H4 (cell line): ENCODE results near the gene SEMA5A. TPM values are rescaled to one million over a fixed set of nuclear protein-coding genes. Genes with fewer than 3 reads are reported as not detected.
A peak's percentile ranks its signal among the peaks of the same experiment; 100 is the strongest.

Experiments used
- DNase-seq: peaks from one replicate; pipeline ENCODE4 v3.0.0-alpha.2; 2015; ENCODE audit warnings: low spot score
- total RNA-seq: library from RNA; depleted of rRNA; stranded (reverse); fragments of >200 nt; shearing (Covaris generic); gene quantifications from 2 replicates; pipeline ENCODE4 v1.2.3, GENCODE V29; 2014

The SEMA5A gene
- total RNA-seq, 1 experiment from 2014 or later, result 20.4 TPM

GRCh38 chr5:9474219-9475002, 71.5 kb downstream of the SEMA5A start:
- no peak for DNase-seq

- DNase-seq, result no peak
Observed at GRCh38 chr5:9473624-9474023, 72.3 kb downstream of the SEMA5A start.

- no peak for DNase-seq
Observed at GRCh38 chr5:9470410-9470809, 75.5 kb downstream of the SEMA5A start.

- peak; percentile 86 for DNase-seq
Observed at GRCh38 chr5:9468060-9468388, 77.9 kb downstream of the SEMA5A start.

GRCh38 chr5:9467199-9468059, 78.4 kb downstream of the SEMA5A start:
- DNase-seq, result no peak

- DNase-seq, result no peak
Observed at GRCh38 chr5:9466697-9467096, 79.2 kb downstream of the SEMA5A start.

GRCh38 chr5:9464478-9464877, 81.4 kb downstream of the SEMA5A start:
- DNase-seq, result no peak

- no peak for DNase-seq
Observed at GRCh38 chr5:9462109-9462508, 83.8 kb downstream of the SEMA5A start.

- DNase-seq, result no peak
Observed at GRCh38 chr5:9460885-9461645, 84.8 kb downstream of the SEMA5A start.

- DNase-seq, result peak; percentile 82
Observed at GRCh38 chr5:9456435-9457042, 89.3 kb downstream of the SEMA5A start.

- no peak for DNase-seq
Observed at GRCh38 chr5:9455826-9456434, 89.9 kb downstream of the SEMA5A start.

- DNase-seq, result no peak
Observed at GRCh38 chr5:9454491-9454890, 91.4 kb downstream of the SEMA5A start.

GRCh38 chr5:9454012-9454481, 91.8 kb downstream of the SEMA5A start:
- peak; percentile 25 for DNase-seq

- no peak for DNase-seq
Observed at GRCh38 chr5:9453480-9454011, 92.3 kb downstream of the SEMA5A start.

- no peak for DNase-seq
Observed at GRCh38 chr5:9452181-9452580, 93.7 kb downstream of the SEMA5A start.

- no peak for DNase-seq
Observed at GRCh38 chr5:9451037-9451436, 94.8 kb downstream of the SEMA5A start.

GRCh38 chr5:9447691-9448090, 98.2 kb downstream of the SEMA5A start:
- no peak for DNase-seq

GRCh38 chr5:9445826-9446388, 100.0 kb downstream of the SEMA5A start:
- no peak for DNase-seq

- no peak for DNase-seq
Observed at GRCh38 chr5:9444346-9444745, 101.5 kb downstream of the SEMA5A start.

GRCh38 chr5:9441610-9442009, 104.3 kb downstream of the SEMA5A start:
- no peak for DNase-seq

- DNase-seq, result no peak
Observed at GRCh38 chr5:9440517-9440916, 105.4 kb downstream of the SEMA5A start.
